GM21786 (cell line): Measurements from ENCODE around the gene FNIP1.
"Not testable (repeated sequence)": the region's sequence is repeated elsewhere in the genome, so short reads cannot be mapped to it uniquely, and the experiment has no call there.

Experiments used
- ATAC-seq: cut with Tn5 transposase; IDR thresholded peaks from one replicate; pipeline ENCODE4 v1.9.1; 2021; ENCODE audit not compliant: unreplicated experiment

Gene FNIP1

GRCh38 chr5:131787736-131788135 lies 9.1 kb downstream of the FNIP1 start:
- ATAC-seq, result no peak

- no peak for ATAC-seq
Measured at GRCh38 chr5:131786900-131787692, 9.7 kb downstream of the FNIP1 start.

GRCh38 chr5:131786036-131786435 lies 10.8 kb downstream of the FNIP1 start:
- ATAC-seq, result no peak

GRCh38 chr5:131783874-131784273 lies 12.9 kb downstream of the FNIP1 start:
- ATAC-seq, result no peak

- ATAC-seq, result no peak
Measured at GRCh38 chr5:131783357-131783756, 13.5 kb downstream of the FNIP1 start.

GRCh38 chr5:131782717-131783116 lies 14.1 kb downstream of the FNIP1 start:
- no peak for ATAC-seq

- not testable (repeated sequence) for ATAC-seq
Measured at GRCh38 chr5:131778141-131778540, 18.7 kb downstream of the FNIP1 start.

- ATAC-seq, result no peak
Measured at GRCh38 chr5:131776450-131776849, 20.4 kb downstream of the FNIP1 start.

GRCh38 chr5:131774652-131775367 lies 22.0 kb downstream of the FNIP1 start:
- no peak for ATAC-seq

GRCh38 chr5:131773805-131774204 lies 23.0 kb downstream of the FNIP1 start:
- ATAC-seq, result no peak

- ATAC-seq, result no peak
Measured at GRCh38 chr5:131771692-131772091, 25.1 kb downstream of the FNIP1 start.

GRCh38 chr5:131769961-131770360 lies 26.9 kb downstream of the FNIP1 start:
- ATAC-seq, result no peak

- no peak for ATAC-seq
Measured at GRCh38 chr5:131769336-131769735, 27.5 kb downstream of the FNIP1 start.

- ATAC-seq, result no peak
Measured at GRCh38 chr5:131767891-131768290, 28.9 kb downstream of the FNIP1 start.

- no peak for ATAC-seq
Measured at GRCh38 chr5:131766689-131767088, 30.1 kb downstream of the FNIP1 start.

- no peak for ATAC-seq
Measured at GRCh38 chr5:131765261-131765660, 31.6 kb downstream of the FNIP1 start.

- no peak for ATAC-seq
Measured at GRCh38 chr5:131763968-131764367, 32.8 kb downstream of the FNIP1 start.

GRCh38 chr5:131760793-131761192 lies 36.0 kb downstream of the FNIP1 start:
- no peak for ATAC-seq

GRCh38 chr5:131759704-131760103 lies 37.1 kb downstream of the FNIP1 start:
- ATAC-seq, result no peak

- no peak for ATAC-seq
Measured at GRCh38 chr5:131758520-131758900, 38.3 kb downstream of the FNIP1 start.

- ATAC-seq, result no peak
Measured at GRCh38 chr5:131757830-131758519, 38.8 kb downstream of the FNIP1 start.

GRCh38 chr5:131756942-131757341 lies 39.9 kb downstream of the FNIP1 start:
- ATAC-seq, result no peak
